Omental fat pad (tissue), 4 donors: ENCODE results near the gene ATP6V1G2. TPM values are rescaled to one million over a fixed set of nuclear protein-coding genes. Genes with fewer than 3 reads are reported as not detected.

Experiments
- ATAC-seq: fragments of 150-250 bp; one replicate; pipeline ENCODE4 v1.9.1; 2016; ENCODE audit warnings: mild to moderate bottlenecking, moderate library complexity; ENCODE audit not compliant: low FRiP score
- DNase-seq: peaks from one replicate; pipeline ENCODE4 v3.0.0-alpha.2; 2019; ENCODE audit warnings: low spot score
- total RNA-seq, 4 donors: library from RNA; depleted of rRNA; stranded (reverse); fragments of >200 nt; gene quantifications; one replicate each; pipeline ENCODE4 v1.1.0, GENCODE V29; 2016
- TF ChIP-seq, protein P1 (sequence below), 3 donors: fragments of 450-650 bp; IDR thresholded peaks; one replicate each; pipeline ENCODE4 v1.5.1; 2016 to 2017; ENCODE audit warnings: antibody characterized with exemption in 3 of 3, mild to moderate bottlenecking in 3 of 3, moderate library complexity in 2 of 3

ATP6V1G2 gene
- total RNA-seq, 4 donors from 2014 or later, result 0.74 to 2.6 (median 2.4) TPM; not detected in 1

- ATAC-seq (no peak), DNase-seq (no peak)
- TF ChIP-seq, protein P1, sequence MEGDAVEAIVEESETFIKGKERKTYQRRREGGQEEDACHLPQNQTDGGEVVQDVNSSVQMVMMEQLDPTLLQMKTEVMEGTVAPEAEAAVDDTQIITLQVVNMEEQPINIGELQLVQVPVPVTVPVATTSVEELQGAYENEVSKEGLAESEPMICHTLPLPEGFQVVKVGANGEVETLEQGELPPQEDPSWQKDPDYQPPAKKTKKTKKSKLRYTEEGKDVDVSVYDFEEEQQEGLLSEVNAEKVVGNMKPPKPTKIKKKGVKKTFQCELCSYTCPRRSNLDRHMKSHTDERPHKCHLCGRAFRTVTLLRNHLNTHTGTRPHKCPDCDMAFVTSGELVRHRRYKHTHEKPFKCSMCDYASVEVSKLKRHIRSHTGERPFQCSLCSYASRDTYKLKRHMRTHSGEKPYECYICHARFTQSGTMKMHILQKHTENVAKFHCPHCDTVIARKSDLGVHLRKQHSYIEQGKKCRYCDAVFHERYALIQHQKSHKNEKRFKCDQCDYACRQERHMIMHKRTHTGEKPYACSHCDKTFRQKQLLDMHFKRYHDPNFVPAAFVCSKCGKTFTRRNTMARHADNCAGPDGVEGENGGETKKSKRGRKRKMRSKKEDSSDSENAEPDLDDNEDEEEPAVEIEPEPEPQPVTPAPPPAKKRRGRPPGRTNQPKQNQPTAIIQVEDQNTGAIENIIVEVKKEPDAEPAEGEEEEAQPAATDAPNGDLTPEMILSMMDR (IDR thresholded peaks at IDR 0.05), result no peak
These were observed 14.4 kb downstream of the ATP6V1G2 start for GRCh38 chr6:31531771-31532643.

GRCh38 chr6:31531162-31531561 is 15.2 kb downstream of the ATP6V1G2 start:
- TF ChIP-seq, protein P1 (IDR thresholded peaks at IDR 0.05), result no peak
- DNase-seq, result no peak
- no peak for ATAC-seq

GRCh38 chr6:31530659-31531058 is 15.7 kb downstream of the ATP6V1G2 start:
- ATAC-seq, result no peak
- DNase-seq, result no peak
- TF ChIP-seq, protein P1 (IDR thresholded peaks at IDR 0.05), result no peak

- DNase-seq (no peak), ATAC-seq (no peak)
- TF ChIP-seq, protein P1 (IDR thresholded peaks at IDR 0.05), result no peak
These were observed 16.9 kb downstream of the ATP6V1G2 start for GRCh38 chr6:31529329-31530150.

- ATAC-seq, result no peak
- DNase-seq, result no peak
- TF ChIP-seq, protein P1 (IDR thresholded peaks at IDR 0.05), result no peak
These were observed 17.5 kb downstream of the ATP6V1G2 start, which contains the start of gene MCCD1 for GRCh38 chr6:31528821-31529328. Gene MCCD1, plus strand, starts transcription at chr6:31528962. Its CDS starts 53 bp downstream, at chr6:31529015.

GRCh38 chr6:31528307-31528777 is 18.1 kb downstream of the ATP6V1G2 start:
- DNase-seq (no peak), ATAC-seq (no peak)
- TF ChIP-seq, protein P1 (IDR thresholded peaks at IDR 0.05), result no peak
